H54 (cell line): ENCODE data around the gene AOC1.
A peak's percentile ranks its signal among the peaks of the same experiment; 100 is the strongest.

Experiments
- DNase-seq: peaks from one replicate; pipeline ENCODE4 v3.0.0; 2011; ENCODE audit warnings: low spot score, mixed read lengths; ENCODE audit not compliant: insufficient read length
- FAIRE-seq: peaks from 3 replicates; lab custom pipeline; 2011; peaks lifted over from hg19 to GRCh38; lab: Jason Lieb, UNC
- POLR2A ChIP-seq: IDR thresholded peaks from 2 replicates; pipeline ENCODE4 v1.6.1; 2011; ENCODE audit warnings: low read depth, mild to moderate bottlenecking, low read length

Gene AOC1

DNA sequence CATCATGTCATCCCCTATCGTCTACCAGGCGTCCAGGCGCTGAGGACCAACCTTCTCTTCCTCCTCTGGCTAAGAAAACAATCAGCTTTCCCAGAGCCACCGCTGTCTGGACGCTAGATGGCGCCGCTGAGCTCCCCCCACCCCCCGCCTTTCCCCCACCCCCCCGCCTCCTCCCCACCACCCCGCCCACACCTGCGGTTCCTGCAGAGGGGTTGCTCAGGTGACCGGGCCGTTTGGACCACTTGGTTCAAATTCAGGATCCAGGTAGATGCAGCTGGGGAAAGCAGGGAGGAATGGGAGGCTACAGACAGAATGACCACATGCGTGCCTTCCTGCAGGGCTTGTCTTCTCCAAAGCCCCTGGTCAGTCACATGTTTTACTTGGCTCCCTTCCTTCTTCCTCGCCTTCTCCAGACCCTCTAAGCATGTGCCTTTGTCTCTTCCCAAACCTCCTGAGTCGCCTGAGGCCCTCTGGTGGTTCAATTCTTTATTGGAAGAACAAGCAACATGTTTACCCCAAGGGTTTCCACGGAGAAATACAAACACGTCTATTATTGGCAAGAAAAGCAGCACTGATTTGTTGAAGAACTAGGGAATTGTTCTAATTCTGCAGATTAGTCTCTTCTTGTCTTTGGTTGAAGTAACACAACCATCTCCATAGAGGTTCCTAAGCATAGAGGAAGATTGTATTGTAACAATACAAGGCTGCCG, 24.7 kb downstream of the AOC1 start:
- no peak for TF ChIP-seq POLR2A
- peak; percentile 23 for FAIRE-seq
- peak; percentile 58 for DNase-seq

DNA sequence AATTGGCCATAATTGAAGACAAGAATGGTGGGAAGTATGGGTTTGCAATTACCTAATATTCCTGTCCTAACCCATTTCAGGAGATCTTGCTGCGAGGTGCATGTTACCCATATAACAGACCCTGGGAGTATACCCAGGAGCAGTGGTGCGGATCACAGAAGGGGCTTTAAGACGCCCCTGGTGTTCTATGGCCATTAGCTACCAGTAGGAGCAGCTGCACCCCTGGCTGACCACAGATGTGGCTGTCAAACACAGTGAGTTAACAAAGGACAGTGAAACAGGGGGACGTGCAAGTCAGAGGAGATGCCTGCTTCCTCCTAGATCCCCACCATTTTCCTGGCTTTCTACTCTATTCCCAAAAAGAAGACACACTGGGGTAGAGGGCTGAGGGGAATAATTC, 25.2 kb downstream of the AOC1 start:
- no peak for TF ChIP-seq POLR2A
- FAIRE-seq (no peak), DNase-seq (no peak)

DNA sequence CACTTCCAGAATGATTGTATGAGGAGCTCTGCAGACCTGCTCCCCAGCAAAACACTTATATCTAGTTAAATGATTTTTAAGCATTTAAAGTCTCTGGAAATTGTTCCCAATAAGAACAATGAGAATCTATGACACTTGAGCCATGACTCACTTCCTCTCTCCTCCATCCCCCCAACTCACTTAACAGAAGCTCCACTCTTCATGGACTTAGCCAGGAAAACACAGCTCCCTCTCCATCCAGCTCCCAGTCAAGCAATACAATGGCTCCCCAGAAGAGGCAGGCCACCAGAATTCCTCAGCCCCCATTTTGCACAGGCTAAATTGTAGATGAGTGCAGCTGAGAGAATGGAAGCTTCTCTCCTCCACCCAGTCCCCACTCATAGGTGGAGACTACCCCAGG, 27.0 kb downstream of the AOC1 start:
- FAIRE-seq (no peak), DNase-seq (no peak)
- no peak for TF ChIP-seq POLR2A

DNA sequence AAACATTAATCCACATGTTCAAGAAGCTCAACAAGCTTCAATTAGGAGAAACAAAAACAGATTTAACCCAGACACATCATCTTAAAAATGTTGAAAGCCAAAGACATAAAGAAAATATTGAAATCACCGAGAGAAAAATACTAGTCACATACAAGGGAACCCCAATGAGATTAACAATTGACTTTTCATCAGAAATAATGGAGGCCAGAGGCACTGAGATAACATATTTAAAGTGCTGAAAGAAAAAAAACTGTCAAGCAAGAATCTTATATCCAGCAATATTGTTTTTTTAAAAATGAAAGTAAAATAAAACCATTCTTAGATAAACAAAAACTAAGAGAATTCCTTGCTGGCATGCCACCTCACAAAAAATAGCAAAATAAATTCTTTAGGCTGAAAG, 28.9 kb downstream of the AOC1 start:
- no peak for TF ChIP-seq POLR2A
- no peak for FAIRE-seq
- DNase-seq: no peak

DNA sequence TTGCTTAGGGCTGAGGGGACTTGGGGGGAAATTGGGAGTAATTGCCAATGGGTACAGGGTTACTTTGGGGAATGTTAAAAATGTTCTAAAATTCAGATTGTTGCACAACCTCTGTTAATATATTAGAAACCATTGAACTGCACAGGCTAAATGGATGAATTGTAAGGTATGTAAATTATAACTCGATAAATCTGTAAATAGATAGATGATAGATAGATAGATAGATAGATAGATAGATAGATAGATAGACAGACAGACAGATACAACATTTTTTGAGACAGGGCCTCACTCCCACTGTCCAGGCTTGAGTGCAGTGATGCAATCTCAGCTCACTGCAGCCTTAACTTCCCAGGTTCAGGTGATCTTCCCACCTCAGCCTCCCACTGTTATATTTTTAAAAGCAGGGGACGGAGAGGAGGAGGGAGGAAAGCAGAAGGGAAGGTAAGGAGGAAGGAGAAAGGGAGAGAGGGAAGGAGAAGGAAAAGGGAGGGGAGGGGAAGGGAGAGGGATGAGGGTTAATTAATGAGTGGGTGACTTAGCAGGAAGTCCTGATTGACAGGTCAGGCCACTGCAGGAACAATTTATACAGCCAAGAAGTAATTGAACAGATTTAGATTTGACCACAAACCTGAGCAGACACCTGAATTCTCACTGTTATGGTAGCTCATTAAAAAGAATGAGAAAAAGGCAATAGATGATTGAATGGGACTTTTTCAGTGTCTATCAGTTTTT, 38.7 kb downstream of the AOC1 start:
- FAIRE-seq: no peak
- DNase-seq: no peak
- no peak for TF ChIP-seq POLR2A

DNA sequence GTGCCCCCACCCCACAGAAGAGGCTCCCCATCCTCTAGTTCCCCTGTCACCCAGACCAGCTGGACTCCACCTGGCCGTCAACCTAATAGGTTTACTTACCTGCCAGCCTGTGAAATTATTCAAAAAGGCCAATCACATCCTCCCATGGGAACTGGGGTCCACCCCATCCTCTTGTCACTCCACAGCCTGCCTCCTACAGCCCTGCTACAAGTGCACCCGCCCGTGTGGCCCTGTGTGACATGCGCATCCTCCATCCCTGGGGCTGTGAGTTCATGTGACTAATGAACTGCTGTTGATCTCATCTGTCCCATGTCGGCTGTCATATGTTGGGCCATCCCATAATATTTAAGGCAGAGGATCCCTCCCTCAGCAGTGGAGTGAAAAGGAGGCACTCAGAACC, 39.4 kb downstream of the AOC1 start:
- DNase-seq: no peak
- FAIRE-seq: no peak
- no peak for TF ChIP-seq POLR2A

DNA sequence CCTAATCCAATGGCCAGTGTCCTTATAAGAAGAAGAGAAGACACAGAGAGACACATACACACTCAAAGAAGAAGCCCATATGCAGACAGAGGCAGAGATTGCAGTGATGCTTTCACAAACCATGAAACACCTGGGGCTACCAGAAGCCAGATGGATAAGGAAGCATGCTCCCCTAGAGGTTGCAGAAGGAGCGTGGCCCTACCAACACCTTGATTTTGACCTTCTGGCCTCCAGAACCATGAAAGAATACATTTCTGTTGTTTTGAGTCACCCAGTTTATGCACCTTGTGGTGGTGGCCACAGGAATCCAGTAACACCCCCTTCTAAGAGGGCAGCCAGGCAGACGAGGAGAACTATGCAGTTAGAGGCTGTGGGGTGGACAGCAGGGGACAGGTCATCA, 43.5 kb downstream of the AOC1 start:
- FAIRE-seq (no peak), DNase-seq (no peak)
- TF ChIP-seq POLR2A: no peak

DNA sequence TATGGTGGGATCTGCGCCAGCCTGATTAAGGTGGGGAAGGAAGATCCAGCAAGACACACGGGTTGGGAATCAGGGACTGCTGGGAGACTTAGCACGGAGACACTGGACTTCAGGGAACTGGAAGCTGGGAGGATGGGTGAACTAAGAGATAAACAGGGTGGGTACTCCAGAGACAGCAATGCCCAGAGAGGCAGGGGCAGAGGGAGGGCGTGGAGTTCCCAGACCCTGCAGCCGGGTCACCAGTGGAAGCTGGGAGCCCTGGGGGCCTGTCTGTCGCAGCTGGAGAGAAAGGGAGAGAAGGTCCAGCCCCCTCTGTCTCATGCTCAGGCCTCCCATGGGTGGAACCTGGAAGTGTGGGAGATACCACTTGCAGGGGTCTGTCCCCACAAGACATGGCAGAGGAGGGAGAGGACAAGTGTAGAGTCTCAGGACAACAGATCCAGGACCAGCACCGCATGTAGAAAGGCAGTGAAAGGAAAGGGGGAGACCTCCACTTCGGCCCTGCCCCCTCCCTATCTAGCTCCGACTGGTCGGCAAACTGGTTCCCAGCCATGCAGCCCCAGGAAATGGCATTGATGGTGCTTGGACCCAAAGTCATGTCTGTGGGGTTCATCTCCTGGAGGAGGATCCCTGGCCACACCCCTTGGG, 44.4 kb downstream of the AOC1 start:
- no peak for FAIRE-seq
- no peak for DNase-seq
- no peak for TF ChIP-seq POLR2A

DNA sequence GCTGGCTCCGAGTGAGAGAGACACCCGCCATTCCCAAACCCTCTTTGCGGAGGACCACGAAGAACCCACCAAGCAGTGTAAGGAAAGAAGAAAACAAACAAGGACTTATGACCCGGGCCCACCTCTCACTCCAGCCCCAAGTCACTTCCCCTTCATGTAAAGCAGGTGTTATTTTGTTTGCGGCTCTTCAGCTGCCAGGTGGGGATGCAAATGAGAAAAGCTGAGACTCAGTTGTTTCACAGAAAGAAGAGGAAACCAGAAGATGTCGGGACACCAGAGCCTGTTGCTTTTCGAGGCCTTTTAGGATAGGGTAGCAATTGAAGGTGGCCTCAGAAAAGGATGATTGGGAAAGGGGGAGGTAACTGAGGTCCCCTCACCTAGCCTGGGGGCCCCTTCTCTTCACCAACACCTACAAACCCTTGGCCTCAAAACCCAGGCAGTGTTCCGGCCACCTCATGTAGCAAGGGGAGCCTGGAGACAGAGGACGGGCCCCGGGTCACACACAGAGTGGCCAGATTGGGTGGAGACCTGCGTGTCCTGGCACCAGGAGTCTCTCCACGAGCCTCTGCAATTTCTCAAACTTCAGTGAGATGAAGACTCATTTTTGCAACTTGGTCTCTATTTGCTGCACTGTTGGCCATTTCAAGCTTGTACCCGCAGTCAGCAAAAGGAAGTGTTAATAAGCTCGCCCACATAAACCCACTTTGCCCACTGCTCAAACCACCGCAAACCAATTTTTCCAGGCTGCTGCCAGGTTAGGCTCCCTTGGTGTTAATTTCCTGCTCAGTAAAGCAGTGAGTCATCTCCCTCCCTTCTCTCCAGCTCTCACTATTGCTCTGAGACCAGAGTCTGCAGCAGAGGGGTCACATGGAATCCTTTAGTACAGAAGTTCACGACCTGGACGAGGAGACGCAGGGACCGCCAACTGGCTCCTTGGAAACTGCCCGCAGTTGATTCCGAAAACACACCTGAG, 45.5 kb downstream of the AOC1 start:
- TF ChIP-seq POLR2A: no peak

DNA sequence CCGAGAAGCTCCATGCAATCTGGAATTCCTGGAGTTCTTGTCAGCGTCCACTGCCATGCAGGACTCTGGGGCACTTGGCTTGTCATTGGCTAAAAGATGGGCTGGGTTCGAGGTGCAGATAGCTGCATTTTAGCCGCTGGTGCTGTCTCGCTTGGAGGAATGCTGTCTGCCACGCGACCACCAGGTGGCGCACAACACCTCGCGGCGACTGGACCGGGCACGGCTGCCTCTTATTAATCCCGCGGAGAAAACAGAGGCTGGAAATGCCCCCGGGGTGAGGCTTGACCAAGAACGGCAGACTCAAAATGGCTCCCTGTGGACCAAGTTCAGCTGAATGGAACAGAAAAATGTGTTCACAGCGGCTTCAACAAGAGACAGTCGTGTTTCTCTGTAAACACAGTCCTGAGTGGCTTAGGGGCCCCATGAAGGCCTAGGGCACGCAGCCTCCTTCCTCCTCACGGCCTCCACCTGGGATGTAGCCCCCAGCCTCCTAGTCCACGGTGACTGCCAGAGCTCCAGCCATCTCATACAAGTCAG, 46.2 kb downstream of the AOC1 start:
- peak; percentile 67 for DNase-seq
- no peak for TF ChIP-seq POLR2A
- FAIRE-seq: no peak

More for the DNA sequence above, 45.5 kb downstream of the AOC1 start:
- no peak for DNase-seq
- FAIRE-seq: no peak

DNA sequence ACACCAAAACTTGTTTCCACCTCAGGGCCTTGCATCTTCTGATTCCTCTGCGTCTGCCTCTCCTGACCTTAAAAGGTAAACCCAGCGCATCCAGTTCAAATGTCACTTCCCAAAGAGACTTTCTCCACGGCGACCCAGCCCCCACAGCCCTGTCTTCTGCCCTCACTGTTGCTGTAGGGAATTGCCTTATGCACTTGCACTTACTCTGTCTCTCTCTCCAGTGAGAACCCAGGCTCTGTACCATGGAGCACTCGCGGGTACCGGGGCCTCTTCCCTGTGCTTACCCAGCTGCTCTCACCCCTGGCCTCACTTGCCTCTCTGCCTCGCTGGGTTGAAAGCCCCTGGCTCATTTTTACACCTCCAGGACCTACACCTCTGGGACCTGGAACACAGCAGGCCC, 48.4 kb downstream of the AOC1 start:
- DNase-seq (no peak), FAIRE-seq (no peak)
- no peak for TF ChIP-seq POLR2A

DNA sequence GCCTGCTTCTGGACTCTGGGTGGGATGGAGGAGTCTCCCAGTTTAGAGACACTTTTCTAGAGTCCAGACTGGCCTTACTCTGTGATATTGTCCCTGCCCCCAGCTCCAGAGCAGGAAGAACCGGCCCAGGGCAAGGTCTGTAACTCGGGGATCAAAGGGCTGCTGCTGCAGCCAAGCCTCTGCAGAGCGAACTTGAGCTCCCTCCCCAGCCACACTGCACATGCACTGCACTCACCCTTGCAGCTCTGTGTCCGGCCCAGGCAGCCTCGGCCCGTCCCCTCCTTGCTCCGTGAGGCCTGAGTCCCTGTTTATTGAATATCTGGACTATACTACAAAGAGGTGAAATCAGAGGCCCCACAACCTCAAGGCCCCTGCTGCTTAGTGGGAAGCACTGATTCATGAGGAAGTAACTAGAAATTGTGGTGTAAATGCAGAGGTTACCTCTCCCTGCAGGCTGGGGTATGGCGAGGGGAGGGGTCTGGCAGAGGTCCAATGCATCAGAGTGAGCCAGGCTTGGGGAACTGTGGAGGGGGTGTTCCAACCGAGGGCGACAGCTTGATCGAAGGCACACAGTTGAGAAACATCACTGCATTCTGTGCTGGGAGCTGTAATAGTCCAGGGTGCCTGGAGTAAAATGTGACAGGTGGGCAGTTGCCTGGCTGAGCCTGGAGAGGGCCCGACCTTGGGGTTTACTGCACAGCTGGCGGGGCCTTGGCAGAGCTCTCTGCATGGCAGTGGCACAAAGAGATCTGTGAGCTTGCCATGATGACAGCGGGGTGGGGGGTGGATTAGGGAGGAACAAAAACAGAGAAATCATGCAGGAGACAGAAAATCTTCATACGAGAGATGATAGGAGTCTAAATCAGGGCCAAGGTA, 49.1 kb downstream of the AOC1 start:
- FAIRE-seq: no peak
- no peak for DNase-seq
- TF ChIP-seq POLR2A: no peak
